Sigmoid colon (tissue), 7 donors: ENCODE data around the gene PTGIS. TPM values are rescaled to one million over a fixed set of nuclear protein-coding genes. Genes with fewer than 3 reads are reported as not detected.

Experiments
- DNase-seq: peaks from one replicate; pipeline ENCODE4 v3.0.0-alpha.2; 2019
- H3K27ac ChIP-seq, 4 donors: fragments of 200-600 bp; sonication (generic); one replicate each; pipeline ENCODE4 v1.5.1; 2016 to 2019; ENCODE audit warnings: mild to moderate bottlenecking in 1 of 4
- H3K27me3 ChIP-seq, 3 donors: fragments of 200-600 bp; sonication (generic); one replicate each; pipeline ENCODE4 v1.5.1; 2019; ENCODE audit warnings: mild to moderate bottlenecking in 1 of 3
- H3K36me3 ChIP-seq, 4 donors: fragments of 200-600 bp; sonication (generic); one replicate each; pipeline ENCODE4 v1.5.1; 2016 to 2019
- H3K4me1 ChIP-seq, 4 donors: fragments of 200-600 bp; sonication (generic); one replicate each; pipeline ENCODE4 v1.5.1; 2017 to 2019
- H3K4me3 ChIP-seq, 4 donors: fragments of 200-600 bp; sonication (generic); one replicate each; pipeline ENCODE4 v1.5.1; 2017 to 2019; ENCODE audit warnings: mild to moderate bottlenecking in 2 of 4, moderate library complexity in 1 of 4
- H3K9me3 ChIP-seq, 4 donors: fragments of 200-600 bp in 3 of 4; sonication (generic) in 3 of 4; one replicate each; pipeline versions ENCODE4 v1.5.1 to v1.6.1; 2013 to 2019
- EP300 ChIP-seq, 4 donors: sonication (generic); formaldehyde crosslinking; IDR thresholded peaks; one replicate each; pipeline ENCODE4 v1.6.1; 2017; ENCODE audit warnings: antibody characterized with exemption in 4 of 4
- POLR2A ChIP-seq, 2 donors: fragments of 450-650 bp; IDR thresholded peaks; one replicate each; pipeline ENCODE4 v1.6.1; 2016; ENCODE audit warnings: antibody characterized with exemption in 2 of 2, mild to moderate bottlenecking in 2 of 2, moderate library complexity in 2 of 2
- POLR2AphosphoS5 ChIP-seq, 4 donors: sonication (generic); formaldehyde crosslinking; IDR thresholded peaks; one replicate each; pipeline ENCODE4 v1.6.1; 2017; ENCODE audit warnings: antibody characterized with exemption in 4 of 4
- WGBS, 2 donors: extraction: QIAGEN DNeasy Blood & Tissue Kit; methylation state at CpG; one replicate each; pipeline ENCODE4 v1.1.7; 2013; 5-methylcytosine and 5-hydroxymethylcytosine counted together
- intact Hi-C: fragments of 100-400 bp; cut with DNase I; formaldehyde crosslinking; loops from one replicate; pipeline ENCODE4 v1.15.1; 2023
- polyA plus RNA-seq, 3 donors: library from polyadenylated mRNA; stranded (reverse); fragments of 200-250 nt; gene quantifications; one replicate each; pipeline ENCODE4 v1.2.3, GENCODE V29; 2013
- total RNA-seq, 4 donors: library from RNA; depleted of rRNA; stranded (reverse); fragments of >200 nt; gene quantifications; one replicate each; pipeline ENCODE4 v1.1.0, GENCODE V29; 2016
- TF ChIP-seq, protein P1 (sequence below), 4 experiments: fragments of 450-650 bp in 3 of 4; fragments of 200-600 bp in 1 of 4; IDR thresholded peaks; one replicate each; pipeline ENCODE4 v1.5.1; 2016 to 2019; ENCODE audit warnings: antibody characterized with exemption in 4 of 4, mild to moderate bottlenecking in 3 of 4, moderate library complexity in 2 of 4
- donor health status: healthy with polysubstance abuse.
- donor health status: Bipolar disorder and iron deficiency.
- donor health status: healthy.

PTGIS gene
- total and polyA plus RNA-seq, 7 donors, result 0.46 to 241 (median 55.3) TPM

GRCh38 chr20:49541733-49542513, 26.0 kb downstream of the PTGIS start:
- Histone ChIP-seq H3K27ac (peak overlapping the region in 2 of 4 donors; percentile 20 to 52), H3K4me1 (peaks cover 0 to 6% (median 0%) of the 10 kb centered on the region in 4 donors), H3K4me3 (no peak overlapping the region), H3K9me3 (peaks cover 0 to 10% (median 0%) of the 10 kb centered on the region in 4 donors), H3K27me3 (no peaks in the 10 kb centered on the region), H3K36me3 (peaks cover 0 to 64% (median 10%) of the 10 kb centered on the region in 4 donors)
- peak; percentile 78 for DNase-seq
- 40 to 56% methylated on average over 18 of the region's 18 CpGs for WGBS, 2 donors
- intact Hi-C loops, result loop anchor here (2.0 to 5.0 kb wide), 2 partner anchors 67 to 305 kb away; no protein-coding TSS in a partner anchor
- no peak for TF ChIP-seq EP300 (IDR thresholded peaks at IDR 0.05)
- no peak for TF ChIP-seq POLR2A (IDR thresholded peaks at IDR 0.05)
- TF ChIP-seq, protein P1, sequence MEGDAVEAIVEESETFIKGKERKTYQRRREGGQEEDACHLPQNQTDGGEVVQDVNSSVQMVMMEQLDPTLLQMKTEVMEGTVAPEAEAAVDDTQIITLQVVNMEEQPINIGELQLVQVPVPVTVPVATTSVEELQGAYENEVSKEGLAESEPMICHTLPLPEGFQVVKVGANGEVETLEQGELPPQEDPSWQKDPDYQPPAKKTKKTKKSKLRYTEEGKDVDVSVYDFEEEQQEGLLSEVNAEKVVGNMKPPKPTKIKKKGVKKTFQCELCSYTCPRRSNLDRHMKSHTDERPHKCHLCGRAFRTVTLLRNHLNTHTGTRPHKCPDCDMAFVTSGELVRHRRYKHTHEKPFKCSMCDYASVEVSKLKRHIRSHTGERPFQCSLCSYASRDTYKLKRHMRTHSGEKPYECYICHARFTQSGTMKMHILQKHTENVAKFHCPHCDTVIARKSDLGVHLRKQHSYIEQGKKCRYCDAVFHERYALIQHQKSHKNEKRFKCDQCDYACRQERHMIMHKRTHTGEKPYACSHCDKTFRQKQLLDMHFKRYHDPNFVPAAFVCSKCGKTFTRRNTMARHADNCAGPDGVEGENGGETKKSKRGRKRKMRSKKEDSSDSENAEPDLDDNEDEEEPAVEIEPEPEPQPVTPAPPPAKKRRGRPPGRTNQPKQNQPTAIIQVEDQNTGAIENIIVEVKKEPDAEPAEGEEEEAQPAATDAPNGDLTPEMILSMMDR (IDR thresholded peaks at IDR 0.05), result peak; percentile 76 to 95 (median 92)
- TF ChIP-seq POLR2AphosphoS5 (IDR thresholded peaks at IDR 0.05), result peak in 1 of 4 donors; percentile 6

- TF ChIP-seq EP300 (IDR thresholded peaks at IDR 0.05) (no peak), POLR2AphosphoS5 (IDR thresholded peaks at IDR 0.05) (no peak), POLR2A (IDR thresholded peaks at IDR 0.05) (no peak)
- TF ChIP-seq, protein P1 (IDR thresholded peaks at IDR 0.05), result no peak
- Histone ChIP-seq H3K27ac (no peak overlapping the region), H3K9me3 (peaks cover 0 to 8% (median 0%) of the 10 kb centered on the region in 4 donors), H3K27me3 (no peaks in the 10 kb centered on the region), H3K4me3 (no peak overlapping the region), H3K36me3 (peaks cover 0 to 59% (median 7%) of the 10 kb centered on the region in 4 donors), H3K4me1 (peaks cover 0 to 6% (median 0%) of the 10 kb centered on the region in 4 donors)
- intact Hi-C loops, result loop anchor here (5.0 kb wide), 1 partner anchor 306 kb away; no protein-coding TSS in a partner anchor
- no peak for DNase-seq
- 87 to 91% methylated on average over 15 of the region's 15 CpGs for WGBS, 2 donors
Observed at GRCh38 chr20:49540687-49541435, 27.1 kb downstream of the PTGIS start.

DNA sequence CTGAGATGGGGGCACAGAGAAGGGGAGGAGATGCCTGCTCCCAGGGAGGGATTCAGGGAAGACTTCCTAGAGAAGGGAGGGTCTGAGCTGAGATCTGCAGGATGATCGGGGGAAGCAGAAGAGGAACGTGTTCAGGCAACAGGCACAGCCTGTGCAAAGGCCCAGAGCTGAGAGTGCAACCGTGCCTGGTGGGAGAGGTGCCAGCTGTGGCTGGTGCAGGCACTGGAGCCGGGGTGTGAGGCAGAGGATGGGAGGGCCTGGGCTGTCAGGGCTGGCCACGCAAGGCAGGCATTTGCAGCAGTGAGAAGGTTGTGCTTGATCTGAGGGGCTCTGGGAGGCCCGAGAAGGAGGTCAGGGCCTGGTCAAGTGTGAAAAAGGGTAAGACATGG, 27.7 kb downstream of the PTGIS start:
- no peak overlapping the region for H3K4me3 ChIP-seq
- 82 to 89% methylated on average over 6 of the region's 6 CpGs for WGBS, 2 donors

GRCh38 chr20:49539481-49540231, 28.3 kb downstream of the PTGIS start:
- 87 to 93% methylated on average over 21 of the region's 21 CpGs for WGBS, 2 donors
- DNase-seq, result no peak
- H3K36me3 ChIP-seq, result peaks cover 0 to 62% (median 6%) of the 10 kb centered on the region in 4 donors

More for the DNA sequence above, 27.7 kb downstream of the PTGIS start:
- peaks cover 0 to 2% (median 0%) of the 10 kb centered on the region in 4 donors for H3K9me3 ChIP-seq
- H3K36me3 ChIP-seq, result peaks cover 0 to 59% (median 6%) of the 10 kb centered on the region in 4 donors
- DNase-seq, result no peak
- no peaks in the 10 kb centered on the region for H3K27me3 ChIP-seq
- no peak overlapping the region for H3K27ac ChIP-seq
- TF ChIP-seq POLR2AphosphoS5 (IDR thresholded peaks at IDR 0.05) (no peak), POLR2A (IDR thresholded peaks at IDR 0.05) (no peak), EP300 (IDR thresholded peaks at IDR 0.05) (no peak)
- TF ChIP-seq, protein P1 (IDR thresholded peaks at IDR 0.05), result no peak
- intact Hi-C loops, result loop anchor here (5.0 kb wide), 1 partner anchor 307 kb away; no protein-coding TSS in a partner anchor
- peaks cover 0 to 6% (median 0%) of the 10 kb centered on the region in 4 donors for H3K4me1 ChIP-seq

More at GRCh38 chr20:49539481-49540231, 28.3 kb downstream of the PTGIS start:
- intact Hi-C loops, result loop anchor here (5.0 kb wide), 1 partner anchor 308 kb away; no protein-coding TSS in a partner anchor
- Histone ChIP-seq H3K4me3 (no peak overlapping the region), H3K4me1 (peaks cover 0 to 6% (median 0%) of the 10 kb centered on the region in 4 donors), H3K27me3 (no peaks in the 10 kb centered on the region), H3K9me3 (no peaks in the 10 kb centered on the region), H3K27ac (no peak overlapping the region)
- TF ChIP-seq, protein P1 (IDR thresholded peaks at IDR 0.05), result no peak
